ENCODE results near the gene IGF2R.
"Not testable (repeated sequence)": the region's sequence is repeated elsewhere in the genome, so short reads cannot be mapped to it uniquely, and the experiment has no call there.

The IGF2R gene

GRCh38 chr6:160082627-160083026, 113.7 kb downstream of the IGF2R start:
- DNase-seq: no peak

GRCh38 chr6:160084198-160084776, 115.4 kb downstream of the IGF2R start:
- no peak for DNase-seq

- DNase-seq: no peak
These were observed 116.3 kb downstream of the IGF2R start for GRCh38 chr6:160085226-160085625.

- DNase-seq: no peak
These were observed 117.0 kb downstream of the IGF2R start for GRCh38 chr6:160085713-160086505.

GRCh38 chr6:160086754-160087153, 117.9 kb downstream of the IGF2R start:
- no peak for DNase-seq

GRCh38 chr6:160088069-160088783, 119.3 kb downstream of the IGF2R start:
- DNase-seq: no peak

- no peak for DNase-seq
These were observed 120.1 kb downstream of the IGF2R start for GRCh38 chr6:160088784-160089533.

GRCh38 chr6:160089534-160089897, 120.6 kb downstream of the IGF2R start:
- no peak for DNase-seq

- DNase-seq: not testable (repeated sequence)
These were observed 121.8 kb downstream of the IGF2R start for GRCh38 chr6:160090442-160091239.

- not testable (repeated sequence) for DNase-seq
These were observed 123.3 kb downstream of the IGF2R start for GRCh38 chr6:160092176-160092575.

- DNase-seq: no peak
These were observed 123.7 kb downstream of the IGF2R start for GRCh38 chr6:160092602-160093001.

- no peak for DNase-seq
These were observed 124.2 kb downstream of the IGF2R start for GRCh38 chr6:160093061-160093460.

- no peak for DNase-seq
These were observed 125.1 kb downstream of the IGF2R start for GRCh38 chr6:160093946-160094345.

GRCh38 chr6:160095146-160095845, 126.4 kb downstream of the IGF2R start:
- DNase-seq: no peak

- no peak for DNase-seq
These were observed 132.7 kb downstream of the IGF2R start for GRCh38 chr6:160101277-160102205.

- no peak for DNase-seq
These were observed 133.5 kb downstream of the IGF2R start for GRCh38 chr6:160102399-160102798.

- no peak for DNase-seq
These were observed 134.3 kb downstream of the IGF2R start for GRCh38 chr6:160102956-160103824.

GRCh38 chr6:160103825-160104100, 134.9 kb downstream of the IGF2R start:
- DNase-seq: no peak

- DNase-seq: no peak
These were observed 136.1 kb downstream of the IGF2R start for GRCh38 chr6:160104821-160105517.
